COLO668 (cell line): ENCODE measurements around the gene REELD1.

Experiments used
- DNase-seq: peaks from one replicate; lab custom pipeline; 2025; ENCODE audit not compliant: unreplicated experiment; lab: John Stamatoyannopoulos, UW

The REELD1 gene

GRCh38 chr4:146224326-146224966, 10.1 kb downstream of the REELD1 start:
- no peak for DNase-seq

GRCh38 chr4:146229406-146229805, 15.1 kb downstream of the REELD1 start:
- DNase-seq = no peak

- DNase-seq = no peak
Observed at GRCh38 chr4:146232131-146232722, 17.9 kb downstream of the REELD1 start.

GRCh38 chr4:146235654-146236177, 21.4 kb downstream of the REELD1 start:
- no peak for DNase-seq

- no peak for DNase-seq
Observed at GRCh38 chr4:146236216-146236615, 21.9 kb downstream of the REELD1 start.

- DNase-seq = no peak
Observed at GRCh38 chr4:146237092-146237491, 22.8 kb downstream of the REELD1 start.

GRCh38 chr4:146238107-146238506, 23.8 kb downstream of the REELD1 start:
- no peak for DNase-seq

GRCh38 chr4:146243141-146243882, 29.0 kb downstream of the REELD1 start:
- DNase-seq = no peak

- no peak for DNase-seq
Observed at GRCh38 chr4:146243883-146244277, 29.5 kb downstream of the REELD1 start.

GRCh38 chr4:146244496-146244895, 30.2 kb downstream of the REELD1 start:
- no peak for DNase-seq

GRCh38 chr4:146245246-146245645, 30.9 kb downstream of the REELD1 start:
- no peak for DNase-seq

GRCh38 chr4:146245850-146246249, 31.5 kb downstream of the REELD1 start:
- DNase-seq = no peak

GRCh38 chr4:146246381-146246780, 32.0 kb downstream of the REELD1 start:
- DNase-seq = no peak

GRCh38 chr4:146247356-146247755, 33.0 kb downstream of the REELD1 start:
- DNase-seq = no peak

GRCh38 chr4:146252969-146253611, 38.8 kb downstream of the REELD1 start:
- DNase-seq = no peak

- no peak for DNase-seq
Observed at GRCh38 chr4:146255463-146255862, 41.1 kb downstream of the REELD1 start.

GRCh38 chr4:146255874-146256273, 41.5 kb downstream of the REELD1 start:
- DNase-seq = no peak

- DNase-seq = no peak
Observed at GRCh38 chr4:146256328-146256727, 42.0 kb downstream of the REELD1 start.

- DNase-seq = no peak
Observed at GRCh38 chr4:146257511-146257910, 43.2 kb downstream of the REELD1 start.

- no peak for DNase-seq
Observed at GRCh38 chr4:146260521-146260920, 46.2 kb downstream of the REELD1 start.

- DNase-seq = no peak
Observed at GRCh38 chr4:146261041-146261440, 46.7 kb downstream of the REELD1 start.

GRCh38 chr4:146263793-146264192, 49.5 kb downstream of the REELD1 start:
- no peak for DNase-seq
